GM21381 (cell line): ENCODE data around the gene COL26A1.
"Not testable (repeated sequence)": the region's sequence is repeated elsewhere in the genome, so short reads cannot be mapped to it uniquely, and the experiment has no call there.

Source experiments
- ATAC-seq: cut with Tn5 transposase; IDR thresholded peaks from one replicate; pipeline ENCODE4 v1.9.1; 2021; ENCODE audit warnings: mild to moderate bottlenecking, moderate library complexity; ENCODE audit not compliant: unreplicated experiment

COL26A1 gene

GRCh38 chr7:101589976-101590662, 227.4 kb downstream of the COL26A1 start:
- ATAC-seq, result no peak

GRCh38 chr7:101590663-101591435, 228.2 kb downstream of the COL26A1 start:
- no peak for ATAC-seq

- ATAC-seq, result no peak
These were observed 228.8 kb downstream of the COL26A1 start for GRCh38 chr7:101591504-101591903.

- ATAC-seq, result no peak
These were observed 230.9 kb downstream of the COL26A1 start for GRCh38 chr7:101593556-101593955.

- no peak for ATAC-seq
These were observed 232.1 kb downstream of the COL26A1 start for GRCh38 chr7:101594790-101595189.

GRCh38 chr7:101595246-101595645, 232.6 kb downstream of the COL26A1 start:
- ATAC-seq, result no peak

- no peak for ATAC-seq
These were observed 233.3 kb downstream of the COL26A1 start for GRCh38 chr7:101595766-101596537.

- no peak for ATAC-seq
These were observed 234.2 kb downstream of the COL26A1 start for GRCh38 chr7:101596898-101597297.

- ATAC-seq, result no peak
These were observed 235.3 kb downstream of the COL26A1 start for GRCh38 chr7:101597941-101598340.

- no peak for ATAC-seq
These were observed 235.8 kb downstream of the COL26A1 start for GRCh38 chr7:101598422-101598985.

GRCh38 chr7:101598986-101599771, 236.5 kb downstream of the COL26A1 start:
- no peak for ATAC-seq

GRCh38 chr7:101599787-101600186, 237.1 kb downstream of the COL26A1 start:
- no peak for ATAC-seq

- ATAC-seq, result no peak
These were observed 239.4 kb downstream of the COL26A1 start for GRCh38 chr7:101602082-101602481.

GRCh38 chr7:101602484-101603241, 240.0 kb downstream of the COL26A1 start:
- no peak for ATAC-seq

- ATAC-seq, result no peak
These were observed 241.8 kb downstream of the COL26A1 start for GRCh38 chr7:101604331-101604933.

- not testable (repeated sequence) for ATAC-seq
These were observed 242.3 kb downstream of the COL26A1 start for GRCh38 chr7:101604934-101605332.

GRCh38 chr7:101605611-101606497, 243.2 kb downstream of the COL26A1 start:
- ATAC-seq, result no peak

GRCh38 chr7:101606498-101606923, 243.8 kb downstream of the COL26A1 start:
- ATAC-seq, result no peak
